SU-DHL-6 (cell line): ENCODE data around the gene HSD17B8.

Experiments
- CTCF ChIP-seq: fragments of 200-600 bp; sonication (generic); IDR thresholded peaks from one replicate; pipeline ENCODE4 v1.5.1; 2017; ENCODE audit warnings: antibody characterized with exemption, mild to moderate bottlenecking, low read length, moderate library complexity; ENCODE audit not compliant: insufficient read depth, poor library complexity, severe bottlenecking
- EZH2phosphoT487 ChIP-seq: fragments of 200-600 bp; sonication (generic), shearing (Covaris generic); conservative IDR thresholded peaks from 2 replicates; pipeline ENCODE4 v1.6.1; 2018; ENCODE audit warnings: mild to moderate bottlenecking, antibody characterized with exemption, low read length, moderate library complexity, mixed read lengths

GRCh38 chr6:33248932-33249731, 44.7 kb downstream of the HSD17B8 start:
- TF ChIP-seq CTCF = no peak
- TF ChIP-seq EZH2phosphoT487 = no peak
